HK-2 (cell line): Measurements from ENCODE around the gene FAM168A.

ENCODE experiments used
- DNase-seq: peaks from one replicate; pipeline ENCODE4 v3.0.0-alpha.2; 2018; ENCODE audit not compliant: unreplicated experiment

The FAM168A gene

GRCh38 chr11:73372375-73372993 is 225.4 kb downstream of the FAM168A start:
- no peak for DNase-seq

GRCh38 chr11:73367482-73368024 is 230.4 kb downstream of the FAM168A start:
- DNase-seq: no peak

- DNase-seq: no peak
Measured at GRCh38 chr11:73366953-73367352, 231.0 kb downstream of the FAM168A start.

- DNase-seq: no peak
Measured at GRCh38 chr11:73366265-73366610, 231.7 kb downstream of the FAM168A start.

GRCh38 chr11:73365352-73366264 is 232.3 kb downstream of the FAM168A start:
- DNase-seq: no peak

- no peak for DNase-seq
Measured at GRCh38 chr11:73363147-73363546, 234.8 kb downstream of the FAM168A start.

GRCh38 chr11:73361953-73362776 is 235.7 kb downstream of the FAM168A start:
- DNase-seq: no peak

GRCh38 chr11:73360743-73361369 is 237.1 kb downstream of the FAM168A start:
- DNase-seq: no peak

GRCh38 chr11:73359930-73360742 is 237.8 kb downstream of the FAM168A start:
- no peak for DNase-seq

- no peak for DNase-seq
Measured at GRCh38 chr11:73359341-73359740, 238.6 kb downstream of the FAM168A start.

- no peak for DNase-seq
Measured at GRCh38 chr11:73358071-73358470, 239.8 kb downstream of the FAM168A start.

GRCh38 chr11:73356979-73357860 is 240.7 kb downstream of the FAM168A start:
- DNase-seq: no peak

- DNase-seq: no peak
Measured at GRCh38 chr11:73355109-73355508, 242.8 kb downstream of the FAM168A start.

GRCh38 chr11:73353422-73353821 is 244.5 kb downstream of the FAM168A start:
- no peak for DNase-seq

- peak; percentile 35 for DNase-seq
Measured at GRCh38 chr11:73350908-73351636, 246.8 kb downstream of the FAM168A start.
